K562 (cell line): Measurements from ENCODE around the gene APOM. TPM values are rescaled to one million over a fixed set of nuclear protein-coding genes. Genes with fewer than 3 reads are reported as not detected.

ENCODE experiments used
- ARID1B ChIP-seq: fragments of 450-650 bp; IDR thresholded peaks from 2 replicates; pipeline ENCODE4 v1.6.1; 2016; ENCODE audit warnings: antibody characterized with exemption, mild to moderate bottlenecking, inconsistent platforms
- E2F3 ChIP-seq: fragments of 250-450 bp; sonication (Bioruptor Pico); IDR thresholded peaks from 2 replicates; pipeline ENCODE4 v1.4.0; 2020; ENCODE audit warnings: mild to moderate bottlenecking
- HDAC1 ChIP-seq, 2 experiments: fragments of 450-650 bp; IDR thresholded peaks; 2 replicates each; pipeline ENCODE4 v1.6.1; 2016 to 2017; ENCODE audit warnings: inconsistent platforms in 1 of 2, mild to moderate bottlenecking in 1 of 2, moderate library complexity in 1 of 2
- KDM1A ChIP-seq, 2 experiments: fragments of 450-650 bp; IDR thresholded peaks; 2 replicates each; pipeline ENCODE4 v1.6.1; 2016; ENCODE audit warnings: mild to moderate bottlenecking in 2 of 2
- MAFK ChIP-seq: IDR thresholded peaks from 2 replicates; pipeline ENCODE4 v1.6.1; 2011; ENCODE audit warnings: low read length, improper control_type of control experiment
- MCM3 ChIP-seq: fragments of 450-650 bp; IDR thresholded peaks from 2 replicates; pipeline ENCODE4 v1.6.1; 2016
- PHF21A ChIP-seq: fragments of 450-650 bp; IDR thresholded peaks from 2 replicates; pipeline ENCODE4 v1.6.1; 2017; ENCODE audit warnings: low read depth, borderline replicate concordance
- SMAD4 ChIP-seq: fragments of 250-450 bp; sonication (Bioruptor Pico); conservative IDR thresholded peaks from 2 replicates; pipeline ENCODE4 v1.8.0; 2021; ENCODE audit warnings: inconsistent platforms, mild to moderate bottlenecking, moderate library complexity
- SOX6 ChIP-seq: fragments of 450-650 bp; IDR thresholded peaks from 2 replicates; pipeline ENCODE4 v1.6.1; 2014; ENCODE audit warnings: mild to moderate bottlenecking
- SP2 ChIP-seq: IDR thresholded peaks from 2 replicates; pipeline ENCODE4 v1.6.1; 2011; ENCODE audit warnings: mild to moderate bottlenecking, low read depth, low read length, moderate library complexity; ENCODE audit not compliant: poor library complexity, severe bottlenecking; ENCODE audit errors: extremely low read depth
- ZC3H11A ChIP-seq: IDR thresholded peaks from 2 replicates; pipeline ENCODE4 v1.6.1; 2012; ENCODE audit warnings: low read depth, low read length, improper control_type of control experiment
- ZZZ3 ChIP-seq: fragments of 450-650 bp; IDR thresholded peaks from 2 replicates; pipeline ENCODE4 v1.6.1; 2016; ENCODE audit warnings: antibody characterized with exemption, mild to moderate bottlenecking, moderate library complexity
- polyA plus RNA-seq, 8 experiments: library from polyadenylated mRNA; depleted of rRNA in 4 of 8; stranded (reverse) in 5 of 8; unstranded in 3 of 8; fragments of >200 nt; fragmentation: Nextera tagmentation in 2 of 8; fragmentation: Illumina TruSeq in 1 of 8; extraction: Ambion mirVana in 2 of 8; extraction: Trizol in 1 of 8; gene quantifications; 2 replicates each; pipeline versions ENCODE4 v1.2.1 to v1.2.3, GENCODE V29; 2011 to 2014; ENCODE audit warnings: inconsistent platforms in 1 of 8, missing spikeins in 1 of 8
- total RNA-seq, 7 experiments: library from RNA; depleted of rRNA in 6 of 7; stranded (reverse); fragments of >200 nt in 6 of 7; fragmentation: Illumina TruSeq in 2 of 7; extraction: Trizol in 2 of 7; gene quantifications; 2 replicates each; pipeline versions ENCODE4 v1.2.1 to v1.2.3, GENCODE V29; 2011 to 2021; ENCODE audit warnings: low replicate concordance in 1 of 7
- TF ChIP-seq, protein P1 (sequence below), 3 experiments: fragments of 200-800 bp in 1 of 3; fragments of 250-450 bp in 1 of 3; fragments of 450-650 bp in 1 of 3; sonication (Bioruptor Pico) in 1 of 3; sonication (Bioruptor generic) in 1 of 3; formaldehyde crosslinking in 1 of 3; IDR thresholded peaks; 2 replicates each; pipeline versions ENCODE4 v1.6.1 to v1.8.0; 2016 to 2022; ENCODE audit warnings: mild to moderate bottlenecking in 2 of 3, missing genetic modification characterization in 2 of 3, missing compliant biosample characterization in 1 of 3, moderate library complexity in 1 of 3
- TF ChIP-seq, protein P2 (sequence below), 2 experiments: fragments of 200-800 bp in 1 of 2; sonication (Bioruptor generic) in 1 of 2; sonication (generic) in 1 of 2; formaldehyde crosslinking in 1 of 2; IDR thresholded peaks in 1 of 2; conservative IDR thresholded peaks in 1 of 2; 2 replicates each; pipeline versions ENCODE4 v1.5.0 to v1.6.1; 2016 to 2020; ENCODE audit warnings: missing compliant biosample characterization in 1 of 2, missing genetic modification characterization in 1 of 2, missing genetic modification reagents in 1 of 2
- TF ChIP-seq, protein P3 (sequence below): fragments of 450-650 bp; IDR thresholded peaks from 2 replicates; pipeline ENCODE4 v1.6.1; 2017; ENCODE audit warnings: antibody characterized with exemption, mild to moderate bottlenecking
- TF ChIP-seq, protein P4 (sequence below): fragments of 450-650 bp; formaldehyde crosslinking; IDR thresholded peaks from 2 replicates; pipeline ENCODE4 v1.4.0; 2020; ENCODE audit warnings: mild to moderate bottlenecking, moderate library complexity
- TF ChIP-seq, protein P5 (sequence below): sonication (generic); formaldehyde crosslinking; IDR thresholded peaks from 2 replicates; pipeline ENCODE4 v1.9.0; 2022; ENCODE audit warnings: mild to moderate bottlenecking, missing genetic modification reagents

Gene APOM
- total and polyA plus RNA-seq, 9 of the 15 experiments (the other 6 are each of a cell fraction or from before 2014, with no cell fraction given), result 5.7 to 24.3 (median 10.4) TPM

DNA sequence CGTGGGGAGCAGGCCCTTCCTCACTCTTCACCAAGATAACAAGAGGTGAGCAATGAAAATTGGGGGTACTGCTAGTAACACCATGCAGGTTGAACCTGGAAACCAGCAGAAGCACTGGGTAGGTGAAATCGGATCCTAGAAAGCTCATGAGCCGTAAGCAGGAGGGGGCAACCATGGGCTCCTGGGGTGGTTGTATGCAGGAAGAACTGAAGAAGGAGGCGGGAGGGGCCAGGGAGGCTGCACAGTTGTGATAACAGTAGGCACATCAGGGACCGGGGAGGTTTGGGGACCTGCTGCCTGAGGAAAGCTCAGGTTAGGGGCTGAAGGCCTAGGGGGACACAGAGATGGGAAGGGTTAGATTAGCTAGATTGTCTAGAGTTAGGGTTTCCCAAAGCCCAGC lies 30.8 kb downstream of the APOM start (continued):
- TF ChIP-seq, protein P1, sequence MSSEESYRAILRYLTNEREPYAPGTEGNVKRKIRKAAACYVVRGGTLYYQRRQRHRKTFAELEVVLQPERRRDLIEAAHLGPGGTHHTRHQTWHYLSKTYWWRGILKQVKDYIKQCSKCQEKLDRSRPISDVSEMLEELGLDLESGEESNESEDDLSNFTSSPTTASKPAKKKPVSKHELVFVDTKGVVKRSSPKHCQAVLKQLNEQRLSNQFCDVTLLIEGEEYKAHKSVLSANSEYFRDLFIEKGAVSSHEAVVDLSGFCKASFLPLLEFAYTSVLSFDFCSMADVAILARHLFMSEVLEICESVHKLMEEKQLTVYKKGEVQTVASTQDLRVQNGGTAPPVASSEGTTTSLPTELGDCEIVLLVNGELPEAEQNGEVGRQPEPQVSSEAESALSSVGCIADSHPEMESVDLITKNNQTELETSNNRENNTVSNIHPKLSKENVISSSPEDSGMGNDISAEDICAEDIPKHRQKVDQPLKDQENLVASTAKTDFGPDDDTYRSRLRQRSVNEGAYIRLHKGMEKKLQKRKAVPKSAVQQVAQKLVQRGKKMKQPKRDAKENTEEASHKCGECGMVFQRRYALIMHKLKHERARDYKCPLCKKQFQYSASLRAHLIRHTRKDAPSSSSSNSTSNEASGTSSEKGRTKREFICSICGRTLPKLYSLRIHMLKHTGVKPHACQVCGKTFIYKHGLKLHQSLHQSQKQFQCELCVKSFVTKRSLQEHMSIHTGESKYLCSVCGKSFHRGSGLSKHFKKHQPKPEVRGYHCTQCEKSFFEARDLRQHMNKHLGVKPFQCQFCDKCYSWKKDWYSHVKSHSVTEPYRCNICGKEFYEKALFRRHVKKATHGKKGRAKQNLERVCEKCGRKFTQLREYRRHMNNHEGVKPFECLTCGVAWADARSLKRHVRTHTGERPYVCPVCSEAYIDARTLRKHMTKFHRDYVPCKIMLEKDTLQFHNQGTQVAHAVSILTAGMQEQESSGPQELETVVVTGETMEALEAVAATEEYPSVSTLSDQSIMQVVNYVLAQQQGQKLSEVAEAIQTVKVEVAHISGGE (CRISPR knock-in tag; IDR thresholded peaks at IDR 0.05), result no peak
- TF ChIP-seq SP2 (no peak), PHF21A (peak; percentile 32; the same call in 1 of the 2 replicates), MCM3 (no peak), SOX6 (no peak), HDAC1 (IDR thresholded peaks at IDR 0.05) (peak in 1 of 2 experiments; percentile 44; a peak in 2 of 4 replicates), MAFK (no peak), ZC3H11A (no peak), KDM1A (IDR thresholded peaks at IDR 0.05) (peak in 1 of 2 experiments; percentile 35; a peak in 1 of 4 replicates), E2F3 (CRISPR knock-in tag) (no peak), ZZZ3 (no peak), SMAD4 (CRISPR knock-in tag) (peak; percentile 36; the same call in 1 of the 2 replicates), ARID1B (peak; percentile 91)
- TF ChIP-seq, protein P2, sequence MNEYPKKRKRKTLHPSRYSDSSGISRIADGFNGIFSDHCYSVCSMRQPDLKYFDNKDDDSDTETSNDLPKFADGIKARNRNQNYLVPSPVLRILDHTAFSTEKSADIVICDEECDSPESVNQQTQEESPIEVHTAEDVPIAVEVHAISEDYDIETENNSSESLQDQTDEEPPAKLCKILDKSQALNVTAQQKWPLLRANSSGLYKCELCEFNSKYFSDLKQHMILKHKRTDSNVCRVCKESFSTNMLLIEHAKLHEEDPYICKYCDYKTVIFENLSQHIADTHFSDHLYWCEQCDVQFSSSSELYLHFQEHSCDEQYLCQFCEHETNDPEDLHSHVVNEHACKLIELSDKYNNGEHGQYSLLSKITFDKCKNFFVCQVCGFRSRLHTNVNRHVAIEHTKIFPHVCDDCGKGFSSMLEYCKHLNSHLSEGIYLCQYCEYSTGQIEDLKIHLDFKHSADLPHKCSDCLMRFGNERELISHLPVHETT (CRISPR knock-in tag; conservative IDR thresholded peaks at IDR 0.05 in 1 of 2, IDR thresholded peaks at IDR 0.05 in 1 of 2), result no peak
- TF ChIP-seq, protein P3, sequence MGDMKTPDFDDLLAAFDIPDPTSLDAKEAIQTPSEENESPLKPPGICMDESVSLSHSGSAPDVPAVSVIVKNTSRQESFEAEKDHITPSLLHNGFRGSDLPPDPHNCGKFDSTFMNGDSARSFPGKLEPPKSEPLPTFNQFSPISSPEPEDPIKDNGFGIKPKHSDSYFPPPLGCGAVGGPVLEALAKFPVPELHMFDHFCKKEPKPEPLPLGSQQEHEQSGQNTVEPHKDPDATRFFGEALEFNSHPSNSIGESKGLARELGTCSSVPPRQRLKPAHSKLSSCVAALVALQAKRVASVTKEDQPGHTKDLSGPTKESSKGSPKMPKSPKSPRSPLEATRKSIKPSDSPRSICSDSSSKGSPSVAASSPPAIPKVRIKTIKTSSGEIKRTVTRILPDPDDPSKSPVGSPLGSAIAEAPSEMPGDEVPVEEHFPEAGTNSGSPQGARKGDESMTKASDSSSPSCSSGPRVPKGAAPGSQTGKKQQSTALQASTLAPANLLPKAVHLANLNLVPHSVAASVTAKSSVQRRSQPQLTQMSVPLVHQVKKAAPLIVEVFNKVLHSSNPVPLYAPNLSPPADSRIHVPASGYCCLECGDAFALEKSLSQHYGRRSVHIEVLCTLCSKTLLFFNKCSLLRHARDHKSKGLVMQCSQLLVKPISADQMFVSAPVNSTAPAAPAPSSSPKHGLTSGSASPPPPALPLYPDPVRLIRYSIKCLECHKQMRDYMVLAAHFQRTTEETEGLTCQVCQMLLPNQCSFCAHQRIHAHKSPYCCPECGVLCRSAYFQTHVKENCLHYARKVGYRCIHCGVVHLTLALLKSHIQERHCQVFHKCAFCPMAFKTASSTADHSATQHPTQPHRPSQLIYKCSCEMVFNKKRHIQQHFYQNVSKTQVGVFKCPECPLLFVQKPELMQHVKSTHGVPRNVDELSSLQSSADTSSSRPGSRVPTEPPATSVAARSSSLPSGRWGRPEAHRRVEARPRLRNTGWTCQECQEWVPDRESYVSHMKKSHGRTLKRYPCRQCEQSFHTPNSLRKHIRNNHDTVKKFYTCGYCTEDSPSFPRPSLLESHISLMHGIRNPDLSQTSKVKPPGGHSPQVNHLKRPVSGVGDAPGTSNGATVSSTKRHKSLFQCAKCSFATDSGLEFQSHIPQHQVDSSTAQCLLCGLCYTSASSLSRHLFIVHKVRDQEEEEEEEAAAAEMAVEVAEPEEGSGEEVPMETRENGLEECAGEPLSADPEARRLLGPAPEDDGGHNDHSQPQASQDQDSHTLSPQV, result peak; percentile 74; the same call in 1 of the 2 replicates
- TF ChIP-seq, protein P4, sequence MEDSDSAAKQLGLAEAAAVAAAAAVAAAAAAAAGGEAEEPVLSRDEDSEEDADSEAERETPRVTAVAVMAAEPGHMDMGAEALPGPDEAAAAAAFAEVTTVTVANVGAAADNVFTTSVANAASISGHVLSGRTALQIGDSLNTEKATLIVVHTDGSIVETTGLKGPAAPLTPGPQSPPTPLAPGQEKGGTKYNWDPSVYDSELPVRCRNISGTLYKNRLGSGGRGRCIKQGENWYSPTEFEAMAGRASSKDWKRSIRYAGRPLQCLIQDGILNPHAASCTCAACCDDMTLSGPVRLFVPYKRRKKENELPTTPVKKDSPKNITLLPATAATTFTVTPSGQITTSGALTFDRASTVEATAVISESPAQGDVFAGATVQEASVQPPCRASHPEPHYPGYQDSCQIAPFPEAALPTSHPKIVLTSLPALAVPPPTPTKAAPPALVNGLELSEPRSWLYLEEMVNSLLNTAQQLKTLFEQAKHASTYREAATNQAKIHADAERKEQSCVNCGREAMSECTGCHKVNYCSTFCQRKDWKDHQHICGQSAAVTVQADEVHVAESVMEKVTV (CRISPR knock-in tag), result 0 out of 2 replicates have a peak, but pooled peaks have one; percentile 11
- TF ChIP-seq, protein P5, sequence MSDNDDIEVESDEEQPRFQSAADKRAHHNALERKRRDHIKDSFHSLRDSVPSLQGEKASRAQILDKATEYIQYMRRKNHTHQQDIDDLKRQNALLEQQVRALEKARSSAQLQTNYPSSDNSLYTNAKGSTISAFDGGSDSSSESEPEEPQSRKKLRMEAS (CRISPR knock-in tag), result 0 out of 2 replicates have a peak, but pooled peaks have one; percentile 30
